MM.1S (cell line): ENCODE data around the gene LPIN1.

Experiments
- CTCF ChIP-seq: fragments of 300-600 bp; sonication (generic); IDR thresholded peaks from 2 replicates; pipeline ENCODE4 v1.5.1; 2016; ENCODE audit warnings: antibody characterized with exemption, low read length, mixed read lengths
- EZH2 ChIP-seq: fragments of 300-600 bp; sonication (generic); optimal IDR thresholded peaks from 2 replicates; pipeline ENCODE3; 2017; ENCODE audit warnings: low read depth, mild to moderate bottlenecking, antibody characterized with exemption, low read length, mixed read lengths

- TF ChIP-seq CTCF (no peak), EZH2 (no peak)
Observed at GRCh38 chr2:11712866-11713265, 33.6 kb upstream of the LPIN1 start.
